NB4 (cell line): Measurements from ENCODE around the gene AGBL4.
A peak's percentile ranks its signal among the peaks of the same experiment; 100 is the strongest.

ENCODE experiments used
- DNase-seq: peaks from one replicate; pipeline ENCODE4 v3.0.0; 2010; ENCODE audit warnings: low read depth
- H3K4me3 ChIP-seq: one replicate; pipeline ENCODE4 v1.5.1; 2011; ENCODE audit warnings: mild to moderate bottlenecking, low read depth, low read length, moderate library complexity
- MYC ChIP-seq: IDR thresholded peaks from 2 replicates; pipeline ENCODE4 v1.6.1; 2011; ENCODE audit warnings: low read depth, low read length
- POLR2A ChIP-seq: IDR thresholded peaks from 2 replicates; pipeline ENCODE4 v1.6.1; 2011; ENCODE audit warnings: mild to moderate bottlenecking; ENCODE audit not compliant: insufficient read length; ENCODE audit errors: extremely low read depth
- TF ChIP-seq, protein P1 (sequence below): IDR thresholded peaks from 2 replicates; pipeline ENCODE4 v1.6.1; 2011; ENCODE audit warnings: low read depth, low read length
- TF ChIP-seq, protein P2 (sequence below): IDR thresholded peaks from one replicate; pipeline ENCODE4 v1.5.1; 2012; ENCODE audit warnings: low read depth, low read length

AGBL4 gene

DNA sequence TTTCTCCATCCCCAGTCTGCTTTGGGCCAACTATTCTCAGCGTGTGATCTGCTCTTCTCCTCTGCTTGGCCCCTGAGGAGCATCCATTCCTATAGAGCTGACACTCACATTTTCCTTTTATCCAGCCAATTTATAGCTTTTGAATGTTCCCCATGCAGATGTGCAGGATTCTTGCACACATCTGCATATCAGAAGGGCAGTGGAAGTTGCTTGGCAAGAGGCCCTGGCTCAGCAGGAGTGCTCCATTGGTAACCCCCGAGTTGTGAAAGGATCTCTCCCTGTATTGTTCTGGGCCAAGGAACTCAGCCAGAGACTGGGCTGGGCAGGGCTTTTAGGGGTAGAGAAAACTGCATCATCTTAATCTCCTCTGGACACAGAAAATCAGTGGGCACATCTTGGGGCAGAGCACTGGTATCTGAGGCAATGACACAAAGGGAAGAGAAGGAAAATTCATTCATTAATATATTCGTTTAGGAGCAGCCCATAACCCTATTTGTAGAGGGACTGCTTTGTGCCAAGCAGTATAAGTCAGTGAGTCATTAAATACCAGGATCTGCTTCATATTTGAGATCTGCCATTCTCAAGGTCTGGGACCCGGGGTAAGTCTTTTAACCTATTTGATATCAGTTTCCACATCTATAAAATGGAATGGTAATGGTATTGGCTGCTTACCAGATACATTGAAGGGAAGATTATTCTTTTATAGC lies 1216.0 kb downstream of the AGBL4 start:
- no peak for DNase-seq
- no peak overlapping the region for H3K4me3 ChIP-seq
- TF ChIP-seq POLR2A, result no peak
- TF ChIP-seq, protein P1, sequence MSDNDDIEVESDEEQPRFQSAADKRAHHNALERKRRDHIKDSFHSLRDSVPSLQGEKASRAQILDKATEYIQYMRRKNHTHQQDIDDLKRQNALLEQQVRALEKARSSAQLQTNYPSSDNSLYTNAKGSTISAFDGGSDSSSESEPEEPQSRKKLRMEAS, result no peak

DNA sequence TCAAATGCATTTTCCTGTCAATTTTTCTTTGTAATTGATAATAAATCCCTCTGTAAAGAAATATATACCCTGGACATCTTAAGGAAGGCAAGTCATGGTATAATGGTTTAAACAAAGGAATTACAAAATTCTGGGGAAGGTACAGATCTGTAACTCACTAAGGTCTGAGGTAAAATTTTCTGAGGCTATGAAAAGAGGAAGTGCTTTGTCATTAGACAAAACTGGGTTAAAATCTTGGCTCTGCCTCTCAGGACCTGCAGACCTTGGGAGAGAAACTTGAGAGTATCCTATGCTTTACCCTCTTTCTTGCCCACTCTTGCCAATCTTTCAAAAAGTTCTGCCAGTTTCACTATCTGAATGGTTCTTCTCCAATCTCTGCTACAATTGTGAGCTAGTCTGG lies 1220.3 kb downstream of the AGBL4 start:
- no peak overlapping the region for H3K4me3 ChIP-seq
- peak; percentile 22 for DNase-seq
- TF ChIP-seq, protein P2, sequence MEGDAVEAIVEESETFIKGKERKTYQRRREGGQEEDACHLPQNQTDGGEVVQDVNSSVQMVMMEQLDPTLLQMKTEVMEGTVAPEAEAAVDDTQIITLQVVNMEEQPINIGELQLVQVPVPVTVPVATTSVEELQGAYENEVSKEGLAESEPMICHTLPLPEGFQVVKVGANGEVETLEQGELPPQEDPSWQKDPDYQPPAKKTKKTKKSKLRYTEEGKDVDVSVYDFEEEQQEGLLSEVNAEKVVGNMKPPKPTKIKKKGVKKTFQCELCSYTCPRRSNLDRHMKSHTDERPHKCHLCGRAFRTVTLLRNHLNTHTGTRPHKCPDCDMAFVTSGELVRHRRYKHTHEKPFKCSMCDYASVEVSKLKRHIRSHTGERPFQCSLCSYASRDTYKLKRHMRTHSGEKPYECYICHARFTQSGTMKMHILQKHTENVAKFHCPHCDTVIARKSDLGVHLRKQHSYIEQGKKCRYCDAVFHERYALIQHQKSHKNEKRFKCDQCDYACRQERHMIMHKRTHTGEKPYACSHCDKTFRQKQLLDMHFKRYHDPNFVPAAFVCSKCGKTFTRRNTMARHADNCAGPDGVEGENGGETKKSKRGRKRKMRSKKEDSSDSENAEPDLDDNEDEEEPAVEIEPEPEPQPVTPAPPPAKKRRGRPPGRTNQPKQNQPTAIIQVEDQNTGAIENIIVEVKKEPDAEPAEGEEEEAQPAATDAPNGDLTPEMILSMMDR, result no peak
- TF ChIP-seq POLR2A, result no peak
- no peak for TF ChIP-seq MYC
- TF ChIP-seq, protein P1, result no peak

DNA sequence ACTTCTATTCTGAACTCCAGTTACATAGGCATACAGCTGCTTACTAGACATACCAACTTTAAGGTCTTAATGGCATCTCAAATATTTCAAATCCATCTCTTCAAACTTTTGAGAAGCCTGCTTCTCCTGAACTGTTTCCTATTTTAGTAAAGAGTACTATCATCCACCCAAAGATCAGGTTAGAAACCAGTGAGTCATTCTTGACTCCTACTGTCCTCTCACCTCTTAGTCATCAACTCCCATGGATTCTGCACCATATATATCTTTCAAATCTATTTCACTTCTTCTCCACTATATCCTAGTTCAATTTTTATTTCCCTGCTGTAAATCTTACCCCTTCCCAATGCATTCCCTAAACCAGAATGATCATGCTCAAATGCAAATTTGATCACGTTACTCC lies 1228.9 kb downstream of the AGBL4 start:
- peak; percentile 37 for DNase-seq
- no peak overlapping the region for H3K4me3 ChIP-seq
- TF ChIP-seq, protein P2, result no peak
- no peak for TF ChIP-seq MYC
- TF ChIP-seq, protein P1, result no peak
- TF ChIP-seq POLR2A, result no peak

DNA sequence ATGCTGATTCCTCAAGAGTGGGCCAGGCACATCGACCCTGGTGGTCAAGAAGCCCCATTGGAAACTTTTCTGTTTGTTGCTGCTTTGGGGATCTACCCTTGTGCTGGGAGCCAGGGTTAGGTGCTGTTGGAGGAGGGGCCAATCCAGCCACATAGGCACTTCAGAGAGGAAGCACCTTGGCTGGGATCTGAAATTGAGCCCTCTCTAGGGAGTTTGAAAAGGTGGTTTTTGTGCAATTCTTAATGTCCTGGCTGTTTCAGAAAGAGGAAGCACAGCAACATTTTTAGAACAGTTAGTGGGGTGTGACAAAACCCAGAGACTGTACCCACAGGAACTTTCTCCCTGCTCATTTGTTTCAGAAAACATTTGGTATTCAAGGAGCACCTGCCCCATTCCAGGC lies 1229.9 kb downstream of the AGBL4 start:
- TF ChIP-seq, protein P1, result no peak; the same call in 1 of the 2 replicates
- TF ChIP-seq MYC, result no peak
- TF ChIP-seq POLR2A, result no peak
- TF ChIP-seq, protein P2, result no peak
- H3K4me3 ChIP-seq, result no peak overlapping the region
- DNase-seq, result peak; percentile 84

DNA sequence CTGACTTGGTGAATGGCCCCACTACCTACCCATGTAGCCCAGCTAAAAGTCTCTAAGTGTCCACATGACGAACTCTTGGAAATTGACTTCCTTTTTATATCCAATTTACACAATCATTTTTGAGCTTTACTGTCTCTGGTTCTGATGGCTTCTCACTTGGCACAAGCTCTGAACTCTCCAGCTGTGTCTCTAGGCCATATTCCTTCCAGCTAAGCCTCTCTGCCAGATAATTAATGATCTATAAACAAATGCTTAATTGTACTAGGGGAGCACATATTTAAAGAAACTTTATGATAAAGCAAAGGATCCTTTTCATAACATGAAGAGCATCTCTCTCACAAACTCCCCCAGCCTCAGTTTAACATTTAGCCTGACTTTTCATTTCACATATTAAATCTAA lies 1230.8 kb downstream of the AGBL4 start:
- no peak for TF ChIP-seq POLR2A
- TF ChIP-seq, protein P2, result no peak
- TF ChIP-seq, protein P1, result no peak
- no peak for TF ChIP-seq MYC

DNA sequence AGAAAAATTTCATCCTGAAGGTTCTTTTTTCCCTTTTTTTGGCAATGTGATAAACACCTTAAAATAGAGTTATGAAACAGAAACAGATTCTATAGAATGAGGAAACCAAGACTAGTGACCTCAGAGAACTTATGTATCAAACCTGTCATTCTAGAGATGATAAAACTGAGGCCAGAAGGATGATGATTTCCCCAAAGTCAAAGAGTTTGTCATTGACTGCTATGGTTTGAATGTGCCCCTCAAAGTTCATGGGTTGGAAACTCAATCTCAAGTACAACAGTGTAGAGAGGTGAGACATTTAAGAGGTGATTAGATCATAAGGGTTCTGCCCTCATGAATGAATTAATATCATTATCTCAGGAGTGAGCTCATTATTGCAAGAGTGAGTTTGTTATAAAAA lies 1233.4 kb downstream of the AGBL4 start:
- DNase-seq, result no peak
- H3K4me3 ChIP-seq, result no peak overlapping the region
- no peak for TF ChIP-seq POLR2A

More for the DNA sequence above, 1230.8 kb downstream of the AGBL4 start:
- peak; percentile 7 for DNase-seq
- H3K4me3 ChIP-seq, result no peak overlapping the region
